EH (cell line): Measurements from ENCODE around the gene HCST.
A peak's percentile ranks its signal among the peaks of the same experiment; 100 is the strongest.
"Not testable (repeated sequence)": the region's sequence is repeated elsewhere in the genome, so short reads cannot be mapped to it uniquely, and the experiment has no call there.

Source experiments
- DNase-seq: peaks from one replicate; pipeline ENCODE4 v3.0.0-alpha.2; 2015; ENCODE audit warnings: low read depth

HCST gene

GRCh38 chr19:35904311-35905068 is 2.2 kb downstream of the HCST start:
- no peak for DNase-seq

- peak; percentile 41 for DNase-seq
Measured at GRCh38 chr19:35905178-35905727, 2.9 kb downstream of the HCST start.

GRCh38 chr19:35907377-35907745 is 5.0 kb downstream of the HCST start:
- no peak for DNase-seq

GRCh38 chr19:35908010-35908441 is 5.7 kb downstream of the HCST start, which contains the start of gene TYROBP:
TSS of gene TYROBP (minus strand) at chr19:35908295. CDS start at chr19:35908228, 67 bp downstream.
- no peak for DNase-seq

- no peak for DNase-seq
Measured at GRCh38 chr19:35908973-35909683, 6.8 kb downstream of the HCST start.

GRCh38 chr19:35909684-35910035 is 7.3 kb downstream of the HCST start:
- no peak for DNase-seq

GRCh38 chr19:35910355-35910754 is 8.0 kb downstream of the HCST start:
- DNase-seq, result not testable (repeated sequence)

GRCh38 chr19:35911173-35911572 is 8.8 kb downstream of the HCST start:
- DNase-seq, result no peak

- no peak for DNase-seq
Measured at GRCh38 chr19:35911790-35912189, 9.5 kb downstream of the HCST start.

- peak; percentile 63 for DNase-seq
Measured at GRCh38 chr19:35913589-35913988, 11.3 kb downstream of the HCST start.

- no peak for DNase-seq
Measured at GRCh38 chr19:35915443-35915842, 13.1 kb downstream of the HCST start.

- no peak for DNase-seq
Measured at GRCh38 chr19:35919306-35919705, 17.0 kb downstream of the HCST start.

GRCh38 chr19:35921012-35921411 is 18.7 kb downstream of the HCST start:
- no peak for DNase-seq

- DNase-seq, result no peak
Measured at GRCh38 chr19:35925501-35925900, 23.2 kb downstream of the HCST start.

- DNase-seq, result no peak
Measured at GRCh38 chr19:35928507-35928906, 26.2 kb downstream of the HCST start.

GRCh38 chr19:35929876-35930275 is 27.5 kb downstream of the HCST start:
- no peak for DNase-seq

GRCh38 chr19:35931161-35931873 is 29.0 kb downstream of the HCST start:
- DNase-seq, result peak; percentile 99

GRCh38 chr19:35931874-35932202 is 29.5 kb downstream of the HCST start:
- no peak for DNase-seq

- no peak for DNase-seq
Measured at GRCh38 chr19:35932291-35932936, 30.1 kb downstream of the HCST start.

GRCh38 chr19:35935911-35936737 is 33.8 kb downstream of the HCST start, which contains the start of gene LRFN3:
TSS of gene LRFN3 (plus strand) at chr19:35936374. CDS start at chr19:35939426, 3,052 bp downstream.
- peak; percentile 75 for DNase-seq

GRCh38 chr19:35936738-35937268 is 34.5 kb downstream of the HCST start:
- no peak for DNase-seq
